ENCODE results near the gene CDH1.

The CDH1 gene

GRCh38 chr16:68732042-68732680 is 4.9 kb upstream of the CDH1 start:
- no peak for DNase-seq (ENCODE audit: low read depth)

GRCh38 chr16:68732741-68733399 is 4.2 kb upstream of the CDH1 start:
- DNase-seq (ENCODE audit: low read depth) = no peak

GRCh38 chr16:68733570-68733969 is 3.5 kb upstream of the CDH1 start:
- DNase-seq (ENCODE audit: low read depth) = no peak

GRCh38 chr16:68734782-68735181 is 2.3 kb upstream of the CDH1 start:
- DNase-seq (ENCODE audit: low read depth) = no peak

GRCh38 chr16:68736561-68736960 is 531 bp upstream of the CDH1 start:
- no peak for DNase-seq (ENCODE audit: low read depth)

GRCh38 chr16:68737730-68738629 is 888 bp downstream of the CDH1 start:
- no peak for DNase-seq (ENCODE audit: low read depth)

GRCh38 chr16:68739964-68740627 is 3.0 kb downstream of the CDH1 start:
- DNase-seq (ENCODE audit: low read depth) = no peak

GRCh38 chr16:68740628-68741346 is 3.7 kb downstream of the CDH1 start:
- DNase-seq (ENCODE audit: low read depth) = no peak

- no peak for DNase-seq (ENCODE audit: low read depth)
These were observed 6.6 kb downstream of the CDH1 start for GRCh38 chr16:68743664-68744063.

GRCh38 chr16:68744744-68745280 is 7.7 kb downstream of the CDH1 start:
- no peak for DNase-seq (ENCODE audit: low read depth)

GRCh38 chr16:68746951-68747350 is 9.9 kb downstream of the CDH1 start:
- no peak for DNase-seq (ENCODE audit: low read depth)

- no peak for DNase-seq (ENCODE audit: low read depth)
These were observed 12.3 kb downstream of the CDH1 start for GRCh38 chr16:68749432-68749831.

- no peak for DNase-seq (ENCODE audit: low read depth)
These were observed 13.2 kb downstream of the CDH1 start for GRCh38 chr16:68750193-68750695.

GRCh38 chr16:68751160-68751559 is 14.1 kb downstream of the CDH1 start:
- no peak for DNase-seq (ENCODE audit: low read depth)

GRCh38 chr16:68752602-68753001 is 15.5 kb downstream of the CDH1 start:
- DNase-seq (ENCODE audit: low read depth) = no peak

- no peak for DNase-seq (ENCODE audit: low read depth)
These were observed 17.1 kb downstream of the CDH1 start for GRCh38 chr16:68754084-68754792.

- DNase-seq (ENCODE audit: low read depth) = no peak
These were observed 19.3 kb downstream of the CDH1 start for GRCh38 chr16:68756239-68756915.

- DNase-seq (ENCODE audit: low read depth) = no peak
These were observed 20.5 kb downstream of the CDH1 start for GRCh38 chr16:68757625-68757935.

- no peak for DNase-seq (ENCODE audit: low read depth)
These were observed 22.0 kb downstream of the CDH1 start for GRCh38 chr16:68759062-68759461.

- DNase-seq (ENCODE audit: low read depth) = no peak
These were observed 23.7 kb downstream of the CDH1 start for GRCh38 chr16:68760671-68761275.
